T-helper 1 cell treated with Interleukin-12 subunit alpha and Interleukin-12 subunit beta and Interleukin-4 antibody, amounts not matched to agents 30 ng/mL and 1 ng/mL, for 36 hours (primary cell): ENCODE results near the gene TIRAP. TPM values are rescaled to one million over a fixed set of nuclear protein-coding genes. Genes with fewer than 3 reads are reported as not detected.
"Not testable (repeated sequence)": the region's sequence is repeated elsewhere in the genome, so short reads cannot be mapped to it uniquely, and the experiment has no call there.

Experiments
- intact Hi-C: fragments of 100-400 bp; cut with micrococcal nuclease; formaldehyde crosslinking; loops from one replicate; pipeline ENCODE4 v1.15.1; 2024
- total RNA-seq: library from RNA; stranded (reverse); gene quantifications from 2 replicates; pipeline ENCODE4 v1.2.3, GENCODE V29; 2022

TIRAP gene
- 17.0 and 17.9 TPM in 2 replicates for total RNA-seq

GRCh38 chr11:126282736-126283591 lies at the start of gene TIRAP:
TSS of gene TIRAP (plus strand) at chr11:126283093. CDS start at chr11:126290895, 7,802 bp downstream.
- intact Hi-C loops: loop anchor here (1.0 to 5.0 kb wide), 7 partner anchors 14 to 396 kb away; partner anchors contain the start of genes CDON, DCPS, DDX25 and FAM118B

- intact Hi-C loops: no loop called here
These were observed 49.5 kb upstream of the TIRAP start for GRCh38 chr11:126233391-126233790.

- intact Hi-C loops: no loop called here
These were observed 36.3 kb upstream of the TIRAP start for GRCh38 chr11:126246636-126247035.

GRCh38 chr11:126253265-126253664 lies 29.6 kb upstream of the TIRAP start:
- intact Hi-C loops: no loop called here

GRCh38 chr11:126254819-126255218 lies 28.1 kb upstream of the TIRAP start:
- intact Hi-C loops: no loop called here

GRCh38 chr11:126255507-126255906 lies 27.4 kb upstream of the TIRAP start:
- intact Hi-C loops: not testable (repeated sequence)

GRCh38 chr11:126256216-126256615 lies 26.7 kb upstream of the TIRAP start:
- intact Hi-C loops: no loop called here

GRCh38 chr11:126257144-126257543 lies 25.7 kb upstream of the TIRAP start:
- intact Hi-C loops: no loop called here

GRCh38 chr11:126257764-126258163 lies 25.1 kb upstream of the TIRAP start:
- intact Hi-C loops: no loop called here

GRCh38 chr11:126262216-126262615 lies 20.7 kb upstream of the TIRAP start:
- intact Hi-C loops: no loop called here

- intact Hi-C loops: no loop called here
These were observed 19.4 kb upstream of the TIRAP start for GRCh38 chr11:126263489-126263888.

- intact Hi-C loops: loop anchor here (5.0 kb wide), 1 partner anchor 1154 kb away; the partner anchor contains the start of gene TMEM218
These were observed 17.1 kb upstream of the TIRAP start for GRCh38 chr11:126265811-126266210.

GRCh38 chr11:126267650-126268049 lies 15.2 kb upstream of the TIRAP start:
- intact Hi-C loops: loop anchor here (1.0 to 5.0 kb wide), 6 partner anchors 204 to 1645 kb away; partner anchors contain the start of genes CHEK1, STT3A, TBRG1 and TMEM218

GRCh38 chr11:126268361-126268707 lies 14.6 kb upstream of the TIRAP start:
- intact Hi-C loops: loop anchor here (1.0 to 5.0 kb wide), 6 partner anchors 205 to 1646 kb away; partner anchors contain the start of genes CHEK1, STT3A, TBRG1 and TMEM218

GRCh38 chr11:126268708-126269579 lies 13.9 kb upstream of the TIRAP start, which contains the start of the genes FOXRED1 and SRPRA:
TSS of gene FOXRED1 (plus strand) at chr11:126269154. CDS start at chr11:126269207, 53 bp downstream.
TSS of gene SRPRA (minus strand) at chr11:126268895. CDS start at chr11:126268804, 91 bp downstream.
- intact Hi-C loops: loop anchor here (1.0 to 5.0 kb wide), 14 partner anchors 14 to 1646 kb away; partner anchors contain the start of genes CHEK1, DCPS, EI24 and FAM118B

GRCh38 chr11:126277322-126277721 lies 5.6 kb upstream of the TIRAP start:
- intact Hi-C loops: no loop called here

- intact Hi-C loops: no loop called here
These were observed 5.1 kb upstream of the TIRAP start for GRCh38 chr11:126277780-126278179.

GRCh38 chr11:126279191-126279590 lies 3.7 kb upstream of the TIRAP start:
- intact Hi-C loops: no loop called here

- intact Hi-C loops: loop anchor here (5.0 kb wide), 3 partner anchors 218 to 393 kb away; partner anchors contain the start of genes CDON, DDX25, HYLS1 and PUS3
These were observed 2.3 kb upstream of the TIRAP start for GRCh38 chr11:126280595-126280994.

- intact Hi-C loops: loop anchor here (5.0 kb wide), 3 partner anchors 219 to 394 kb away; partner anchors contain the start of genes CDON, DDX25, HYLS1 and PUS3
These were observed 1.6 kb upstream of the TIRAP start for GRCh38 chr11:126281245-126281644.

- intact Hi-C loops: loop anchor here (5.0 kb wide), 3 partner anchors 219 to 394 kb away; partner anchors contain the start of genes CDON, DDX25, HYLS1 and PUS3
These were observed 1.2 kb upstream of the TIRAP start for GRCh38 chr11:126281666-126282175.
